ENCODE measurements around the gene NDOR1.

Gene NDOR1

GRCh38 chr9:137264067-137264466 is 58.6 kb downstream of the NDOR1 start:
- no peak overlapping the region for H3K4me2 ChIP-seq (ENCODE audit: low read length)
- H3F3A ChIP-seq (ENCODE audit: insufficient read depth, low read length): no peaks in the 10 kb centered on the region
- no peaks in the 10 kb centered on the region for H3K9me3 ChIP-seq (ENCODE audit: low read length)
- H3K4me1 ChIP-seq (ENCODE audit: insufficient read depth, low read length, severe bottlenecking): peaks cover 25% of the 10 kb centered on the region
- H3K79me2 ChIP-seq (ENCODE audit: insufficient read depth, low read length): no peaks in the 10 kb centered on the region
- no peak overlapping the region for H2AFZ ChIP-seq (ENCODE audit: low read length)
- no peak overlapping the region for H3K9ac ChIP-seq (ENCODE audit: low read length)
- TF ChIP-seq CTCF (IDR thresholded peaks at IDR 0.05; ENCODE audit: low read length) (no peak), EZH2 (IDR thresholded peaks at IDR 0.05; ENCODE audit: borderline replicate concordance, low read length) (no peak)
- no peaks in the 10 kb centered on the region for H3K27me3 ChIP-seq (ENCODE audit: insufficient read depth, low read length)
- H3K36me3 ChIP-seq (ENCODE audit: insufficient read depth, low read length): peaks cover 36% of the 10 kb centered on the region
- H3K9me2 ChIP-seq (ENCODE audit: low read depth, low read length): no peaks in the 10 kb centered on the region
- no peak overlapping the region for H3K27ac ChIP-seq (ENCODE audit: low read depth, low read length, poor library complexity, severe bottlenecking)
- no peaks in the 10 kb centered on the region for H4K20me1 ChIP-seq (ENCODE audit: insufficient read depth, low read length)
- H3K4me3 ChIP-seq (ENCODE audit: low read depth, low read length, poor library complexity, severe bottlenecking): no peak overlapping the region

GRCh38 chr9:137265496-137266161 is 60.1 kb downstream of the NDOR1 start:
- Histone ChIP-seq H3K9ac (ENCODE audit: low read length) (no peak overlapping the region), H3K36me3 (ENCODE audit: insufficient read depth, low read length) (peaks cover 37% of the 10 kb centered on the region), H2AFZ (ENCODE audit: low read length) (no peak overlapping the region), H3K79me2 (ENCODE audit: insufficient read depth, low read length) (no peaks in the 10 kb centered on the region), H3K9me2 (ENCODE audit: low read depth, low read length) (no peaks in the 10 kb centered on the region), H3K9me3 (ENCODE audit: low read length) (no peaks in the 10 kb centered on the region), H3F3A (ENCODE audit: insufficient read depth, low read length) (no peaks in the 10 kb centered on the region), H3K27me3 (ENCODE audit: insufficient read depth, low read length) (no peaks in the 10 kb centered on the region), H3K4me3 (ENCODE audit: low read depth, low read length, poor library complexity, severe bottlenecking) (no peak overlapping the region), H3K4me2 (ENCODE audit: low read length) (no peak overlapping the region), H3K27ac (ENCODE audit: low read depth, low read length, poor library complexity, severe bottlenecking) (no peak overlapping the region), H4K20me1 (ENCODE audit: insufficient read depth, low read length) (no peaks in the 10 kb centered on the region), H3K4me1 (ENCODE audit: insufficient read depth, low read length, severe bottlenecking) (peaks cover 34% of the 10 kb centered on the region)
- TF ChIP-seq CTCF (IDR thresholded peaks at IDR 0.05; ENCODE audit: low read length): no peak
- TF ChIP-seq EZH2 (IDR thresholded peaks at IDR 0.05; ENCODE audit: borderline replicate concordance, low read length): no peak

- peaks cover 37% of the 10 kb centered on the region for H3K4me1 ChIP-seq (ENCODE audit: insufficient read depth, low read length, severe bottlenecking)
- H3K9me2 ChIP-seq (ENCODE audit: low read depth, low read length): no peaks in the 10 kb centered on the region
- no peak overlapping the region for H2AFZ ChIP-seq (ENCODE audit: low read length)
- no peak overlapping the region for H3K27ac ChIP-seq (ENCODE audit: low read depth, low read length, poor library complexity, severe bottlenecking)
- H3K79me2 ChIP-seq (ENCODE audit: insufficient read depth, low read length): no peaks in the 10 kb centered on the region
- no peaks in the 10 kb centered on the region for H3F3A ChIP-seq (ENCODE audit: insufficient read depth, low read length)
- peaks cover 41% of the 10 kb centered on the region for H3K36me3 ChIP-seq (ENCODE audit: insufficient read depth, low read length)
- no peaks in the 10 kb centered on the region for H4K20me1 ChIP-seq (ENCODE audit: insufficient read depth, low read length)
- H3K9ac ChIP-seq (ENCODE audit: low read length): no peak overlapping the region
- no peaks in the 10 kb centered on the region for H3K27me3 ChIP-seq (ENCODE audit: insufficient read depth, low read length)
- H3K4me2 ChIP-seq (ENCODE audit: low read length): no peak overlapping the region
- H3K4me3 ChIP-seq (ENCODE audit: low read depth, low read length, poor library complexity, severe bottlenecking): no peak overlapping the region
- TF ChIP-seq CTCF (IDR thresholded peaks at IDR 0.05; ENCODE audit: low read length) (no peak), EZH2 (IDR thresholded peaks at IDR 0.05; ENCODE audit: borderline replicate concordance, low read length) (no peak)
- H3K9me3 ChIP-seq (ENCODE audit: low read length): no peaks in the 10 kb centered on the region
Observed at GRCh38 chr9:137266162-137266527, 60.6 kb downstream of the NDOR1 start.

Data from OCI-LY1 (cell line).